Suppressor macrophage (primary cell): Measurements from ENCODE around the gene AK1.

Experiments used
- DNase-seq, 4 experiments: peaks; one replicate each; pipeline ENCODE4 v3.0.0-alpha.2; 2020 to 2022
- total RNA-seq, 17 experiments: gene quantifications; one replicate each; lab custom pipeline; 2026; ENCODE audit warnings: mixed read lengths in 6 of 17, inconsistent platforms in 3 of 17; lab: John Stamatoyannopoulos, UW

The AK1 gene
- 0.17 to 2.5 (median 0.90) reads per million in 17 experiments for total RNA-seq

GRCh38 chr9:127877566-127877998 is at the start of gene AK1:
AK1 (minus strand) TSS chr9:127877675; CDS start chr9:127874617, 3,058 bp downstream.
- DNase-seq: peak; percentile 19 to 63 (median 44)

- DNase-seq: peak in 1 of 4 experiments; percentile 20
These were observed 49.4 kb upstream of the AK1 start for GRCh38 chr9:127926906-127927200.

GRCh38 chr9:127925959-127926905 is 48.8 kb upstream of the AK1 start:
- DNase-seq: no peak

GRCh38 chr9:127924736-127925444 is 47.4 kb upstream of the AK1 start:
- DNase-seq: no peak

GRCh38 chr9:127923771-127924170 is 46.3 kb upstream of the AK1 start:
- DNase-seq: no peak

GRCh38 chr9:127923046-127923445 is 45.6 kb upstream of the AK1 start:
- no peak for DNase-seq

- peak; percentile 66 to 83 (median 79) for DNase-seq
These were observed 44.2 kb upstream of the AK1 start for GRCh38 chr9:127921557-127922120.

GRCh38 chr9:127920794-127921193 is 43.3 kb upstream of the AK1 start:
- no peak for DNase-seq

- peak; percentile 88 to 96 (median 92) for DNase-seq
These were observed 41.9 kb upstream of the AK1 start for GRCh38 chr9:127919253-127919815.

GRCh38 chr9:127918183-127919107 is 41.0 kb upstream of the AK1 start:
- DNase-seq: peak in 3 of 4 experiments; percentile 40 to 43 (median 42)

- DNase-seq: peak in 3 of 4 experiments; percentile 61 to 69 (median 66)
These were observed 40.1 kb upstream of the AK1 start for GRCh38 chr9:127917603-127918002.

- DNase-seq: peak; percentile 96 to 99 (median 98)
These were observed 39.5 kb upstream of the AK1 start, which contains the start of gene ST6GALNAC4 for GRCh38 chr9:127916720-127917581. ST6GALNAC4 (minus strand) TSS chr9:127917041; CDS start chr9:127916419, 622 bp downstream.

- peak in 3 of 4 experiments; percentile 33 to 45 (median 37) for DNase-seq
These were observed 38.6 kb upstream of the AK1 start for GRCh38 chr9:127915801-127916719.

GRCh38 chr9:127915325-127915752 is 37.9 kb upstream of the AK1 start:
- DNase-seq: peak in 3 of 4 experiments; percentile 37 to 50 (median 38)

- peak in 1 of 4 experiments; percentile 1 for DNase-seq
These were observed 36.2 kb upstream of the AK1 start for GRCh38 chr9:127913682-127914081.

- peak in 1 of 4 experiments; percentile 4 for DNase-seq
These were observed 35.4 kb upstream of the AK1 start for GRCh38 chr9:127912882-127913281.

- DNase-seq: peak in 1 of 4 experiments; percentile 0
These were observed 34.8 kb upstream of the AK1 start for GRCh38 chr9:127912296-127912695.

GRCh38 chr9:127910613-127911205 is 33.2 kb upstream of the AK1 start:
- DNase-seq: peak in 1 of 4 experiments; percentile 17

- DNase-seq: peak in 1 of 4 experiments; percentile 1
These were observed 32.4 kb upstream of the AK1 start for GRCh38 chr9:127909839-127910273.
